NCI-H524 (cell line): ENCODE data around the gene EEPD1.

Experiments
- DNase-seq, 2 experiments: peaks; one replicate each; lab custom pipeline; 2025; lab: John Stamatoyannopoulos, UW

EEPD1 gene

GRCh38 chr7:36190447-36191291, 37.6 kb downstream of the EEPD1 start:
- no peak for DNase-seq

GRCh38 chr7:36191292-36191920, 38.4 kb downstream of the EEPD1 start:
- DNase-seq, result peak; percentile 29 to 70

GRCh38 chr7:36192053-36192824, 39.2 kb downstream of the EEPD1 start:
- peak; percentile 65 to 76 for DNase-seq

GRCh38 chr7:36192877-36193276, 39.8 kb downstream of the EEPD1 start:
- DNase-seq, result no peak

GRCh38 chr7:36198854-36199266, 45.8 kb downstream of the EEPD1 start:
- DNase-seq, result no peak

- no peak for DNase-seq
Observed at GRCh38 chr7:36199329-36199728, 46.3 kb downstream of the EEPD1 start.

- DNase-seq, result no peak
Observed at GRCh38 chr7:36201122-36201723, 48.2 kb downstream of the EEPD1 start.

GRCh38 chr7:36202398-36202797, 49.3 kb downstream of the EEPD1 start:
- no peak for DNase-seq

- DNase-seq, result no peak
Observed at GRCh38 chr7:36203071-36203790, 50.2 kb downstream of the EEPD1 start.

- no peak for DNase-seq
Observed at GRCh38 chr7:36204044-36204663, 51.1 kb downstream of the EEPD1 start.

GRCh38 chr7:36204929-36205635, 52.0 kb downstream of the EEPD1 start:
- DNase-seq, result no peak

GRCh38 chr7:36205803-36206202, 52.7 kb downstream of the EEPD1 start:
- no peak for DNase-seq

- DNase-seq, result no peak
Observed at GRCh38 chr7:36207451-36208291, 54.6 kb downstream of the EEPD1 start.

GRCh38 chr7:36208426-36208825, 55.4 kb downstream of the EEPD1 start:
- DNase-seq, result no peak

- no peak for DNase-seq
Observed at GRCh38 chr7:36208997-36209813, 56.2 kb downstream of the EEPD1 start.

GRCh38 chr7:36209814-36210183, 56.7 kb downstream of the EEPD1 start:
- no peak for DNase-seq

GRCh38 chr7:36210291-36210922, 57.4 kb downstream of the EEPD1 start:
- no peak for DNase-seq
